RWPE2 (cell line): ENCODE measurements around the gene KIAA1217.

Experiments used
- ATAC-seq: fragments of 200-7000 bp; cut with Tn5 transposase; 3 replicates; pipeline ENCODE4 v1.9.1; 2021; ENCODE audit warnings: low read depth
- DNase-seq: peaks from one replicate; pipeline ENCODE4 v3.0.0-alpha.2; 2020; ENCODE audit warnings: low spot score
- H3K27ac ChIP-seq: fragments of 450-650 bp; 2 replicates; pipeline ENCODE4 v1.5.1; 2017; ENCODE audit warnings: mild to moderate bottlenecking; ENCODE audit not compliant: poor library complexity, severe bottlenecking
- H3K27me3 ChIP-seq: fragments of 250-450 bp; sonication (Bioruptor Pico); 2 replicates; pipeline ENCODE4 v1.5.1; 2021; ENCODE audit warnings: mild to moderate bottlenecking, moderate library complexity; ENCODE audit not compliant: insufficient read depth, poor library complexity, severe bottlenecking
- H3K36me3 ChIP-seq: fragments of 250-450 bp; sonication (Bioruptor Pico); 2 replicates; pipeline ENCODE4 v1.5.1; 2020; ENCODE audit warnings: low read depth, mild to moderate bottlenecking, moderate library complexity
- H3K4me1 ChIP-seq: fragments of 250-450 bp; sonication (Bioruptor Pico); 2 replicates; pipeline ENCODE4 v1.5.1; 2021; ENCODE audit warnings: mild to moderate bottlenecking, moderate library complexity; ENCODE audit not compliant: insufficient read depth, poor library complexity, severe bottlenecking
- H3K4me3 ChIP-seq: fragments of 250-450 bp; sonication (Bioruptor Pico); 2 replicates; pipeline ENCODE4 v1.5.1; 2021; ENCODE audit warnings: mild to moderate bottlenecking, moderate library complexity; ENCODE audit not compliant: severe bottlenecking
- H3K9me3 ChIP-seq: fragments of 250-450 bp; sonication (Bioruptor Pico); 2 replicates; pipeline ENCODE4 v1.5.1; 2021; ENCODE audit warnings: mild to moderate bottlenecking, moderate library complexity; ENCODE audit not compliant: severe bottlenecking
- CTCF ChIP-seq: fragments of 450-650 bp; IDR thresholded peaks from one replicate; pipeline ENCODE4 v1.5.1; 2017; ENCODE audit warnings: mild to moderate bottlenecking, moderate library complexity; ENCODE audit not compliant: poor library complexity, severe bottlenecking

KIAA1217 gene

GRCh38 chr10:24318517-24318916, 109.6 kb downstream of the KIAA1217 start:
- no peak for TF ChIP-seq CTCF
- no peaks in the 10 kb centered on the region for H3K27me3 ChIP-seq
- DNase-seq (no peak), ATAC-seq (peak; percentile 25; the same call in 1 of the 3 replicates)
- no peak overlapping the region for H3K27ac ChIP-seq
- H3K36me3 ChIP-seq, result no peaks in the 10 kb centered on the region
- H3K4me3 ChIP-seq, result no peak overlapping the region
- H3K4me1 ChIP-seq, result no peaks in the 10 kb centered on the region
- H3K9me3 ChIP-seq, result no peaks in the 10 kb centered on the region

- H3K36me3 ChIP-seq, result no peaks in the 10 kb centered on the region
- no peaks in the 10 kb centered on the region for H3K9me3 ChIP-seq
- ATAC-seq (no peak), DNase-seq (no peak)
- no peaks in the 10 kb centered on the region for H3K27me3 ChIP-seq
- H3K4me1 ChIP-seq, result peaks cover 13% of the 10 kb centered on the region
- H3K4me3 ChIP-seq, result no peak overlapping the region
- H3K27ac ChIP-seq, result no peak overlapping the region
- TF ChIP-seq CTCF, result no peak
Measured at GRCh38 chr10:24320373-24320772, 111.4 kb downstream of the KIAA1217 start.

- Histone ChIP-seq H3K4me1 (peaks cover 17% of the 10 kb centered on the region), H3K36me3 (peaks cover 8% of the 10 kb centered on the region), H3K9me3 (peaks cover 8% of the 10 kb centered on the region), H3K27me3 (no peaks in the 10 kb centered on the region), H3K27ac (peak overlapping the region; percentile 41), H3K4me3 (no peak overlapping the region)
- no peak for TF ChIP-seq CTCF
- ATAC-seq, result peak; percentile 59
- no peak for DNase-seq
Measured at GRCh38 chr10:24324651-24325050, 115.7 kb downstream of the KIAA1217 start.

GRCh38 chr10:24331457-24331856, 122.5 kb downstream of the KIAA1217 start:
- Histone ChIP-seq H3K4me3 (no peak overlapping the region), H3K36me3 (no peaks in the 10 kb centered on the region; the same call in none of the 2 replicates), H3K9me3 (peaks cover 3% of the 10 kb centered on the region), H3K4me1 (peaks cover 15% of the 10 kb centered on the region), H3K27me3 (no peaks in the 10 kb centered on the region), H3K27ac (peak overlapping the region; percentile 79)
- DNase-seq (no peak), ATAC-seq (peak; percentile 84)
- no peak for TF ChIP-seq CTCF

- no peak for TF ChIP-seq CTCF
- Histone ChIP-seq H3K27me3 (no peaks in the 10 kb centered on the region), H3K27ac (no peak overlapping the region), H3K4me1 (peaks cover 15% of the 10 kb centered on the region), H3K9me3 (no peaks in the 10 kb centered on the region), H3K36me3 (no peaks in the 10 kb centered on the region), H3K4me3 (no peak overlapping the region)
- no peak for ATAC-seq
- no peak for DNase-seq
Measured at GRCh38 chr10:24333736-24334135, 124.8 kb downstream of the KIAA1217 start.
